Measurements from ENCODE around the gene FIZ1.

The FIZ1 gene

GRCh38 chr19:55643003-55643886, 43.9 kb upstream of the FIZ1 start, which contains the start of gene ZNF581:
ZNF581 (plus strand) TSS chr19:55643649; CDS start chr19:55644572, 923 bp downstream.
- peak within 1 kb of the TSS; percentile 72 for H3K9ac ChIP-seq (ENCODE audit: low read depth in 1 of 2, low read length in 2 of 2)
- H3K27me3 ChIP-seq (ENCODE audit: control insufficient read depth in 2 of 2, insufficient read depth in 2 of 2, low read length in 2 of 2): no peaks in the 10 kb centered on the region
- H3K4me3 ChIP-seq (ENCODE audit: low read length in 2 of 2): peak within 1 kb of the TSS; percentile 75 to 86
- peaks cover 38 to 42% of the 10 kb centered on the region in 2 donors for H3K4me1 ChIP-seq (ENCODE audit: control insufficient read depth in 2 of 2, insufficient read depth in 2 of 2, low read length in 2 of 2)
- peaks cover 3 to 12% of the 10 kb centered on the region in 2 donors for H3K36me3 ChIP-seq (ENCODE audit: control insufficient read depth in 2 of 2, insufficient read depth in 2 of 2, low read length in 2 of 2)
- H3K27ac ChIP-seq (ENCODE audit: low read depth in 2 of 2, low read length in 2 of 2): peak within 1 kb of the TSS; percentile 54 to 81
- no peaks in the 10 kb centered on the region for H3K9me3 ChIP-seq (ENCODE audit: control insufficient read depth in 2 of 2, low read length in 2 of 2)

- Histone ChIP-seq H3K27me3 (ENCODE audit: control insufficient read depth in 2 of 2, insufficient read depth in 2 of 2, low read length in 2 of 2) (no peaks in the 10 kb centered on the region), H3K9me3 (ENCODE audit: control insufficient read depth in 2 of 2, low read length in 2 of 2) (no peaks in the 10 kb centered on the region), H3K9ac (ENCODE audit: low read depth in 1 of 2, low read length in 2 of 2) (peak overlapping the region; percentile 39 to 72), H3K4me1 (ENCODE audit: control insufficient read depth in 2 of 2, insufficient read depth in 2 of 2, low read length in 2 of 2) (peaks cover 34 to 36% of the 10 kb centered on the region in 2 donors), H3K36me3 (ENCODE audit: control insufficient read depth in 2 of 2, insufficient read depth in 2 of 2, low read length in 2 of 2) (peaks cover 3 to 12% of the 10 kb centered on the region in 2 donors), H3K27ac (ENCODE audit: low read depth in 2 of 2, low read length in 2 of 2) (peak overlapping the region; percentile 54 to 81), H3K4me3 (ENCODE audit: low read length in 2 of 2) (peak overlapping the region; percentile 75 to 86)
Measured at GRCh38 chr19:55642153-55643002, 43.1 kb upstream of the FIZ1 start.

- Histone ChIP-seq H3K36me3 (ENCODE audit: control insufficient read depth in 2 of 2, insufficient read depth in 2 of 2, low read length in 2 of 2) (peaks cover 3 to 12% of the 10 kb centered on the region in 2 donors), H3K9ac (ENCODE audit: low read depth in 1 of 2, low read length in 2 of 2) (peak overlapping the region; percentile 50 to 68), H3K4me1 (ENCODE audit: control insufficient read depth in 2 of 2, insufficient read depth in 2 of 2, low read length in 2 of 2) (peaks cover 30 to 41% of the 10 kb centered on the region in 2 donors)
Measured at GRCh38 chr19:55641426-55642152, 42.3 kb upstream of the FIZ1 start.

GRCh38 chr19:55640577-55641425, 41.5 kb upstream of the FIZ1 start, which contains the start of gene ZNF580:
ZNF580 (plus strand) TSS chr19:55641002; CDS start chr19:55642509, 1,507 bp downstream.
- Histone ChIP-seq H3K27me3 (ENCODE audit: control insufficient read depth in 2 of 2, insufficient read depth in 2 of 2, low read length in 2 of 2) (no peaks in the 10 kb centered on the region), H3K9me3 (ENCODE audit: control insufficient read depth in 2 of 2, low read length in 2 of 2) (no peaks in the 10 kb centered on the region), H3K4me1 (ENCODE audit: control insufficient read depth in 2 of 2, insufficient read depth in 2 of 2, low read length in 2 of 2) (peaks cover 34 to 49% of the 10 kb centered on the region in 2 donors), H3K4me3 (ENCODE audit: low read length in 2 of 2) (peak within 1 kb of the TSS; percentile 69 to 86), H3K27ac (ENCODE audit: low read depth in 2 of 2, low read length in 2 of 2) (peak within 1 kb of the TSS; percentile 73 to 81), H3K36me3 (ENCODE audit: control insufficient read depth in 2 of 2, insufficient read depth in 2 of 2, low read length in 2 of 2) (peaks cover 3 to 12% of the 10 kb centered on the region in 2 donors), H3K9ac (ENCODE audit: low read depth in 1 of 2, low read length in 2 of 2) (peak within 1 kb of the TSS; percentile 50 to 68)

More at GRCh38 chr19:55641426-55642152, 42.3 kb upstream of the FIZ1 start:
- H3K4me3 ChIP-seq (ENCODE audit: low read length in 2 of 2): peak overlapping the region; percentile 75 to 86
- H3K27me3 ChIP-seq (ENCODE audit: control insufficient read depth in 2 of 2, insufficient read depth in 2 of 2, low read length in 2 of 2): no peaks in the 10 kb centered on the region
- no peaks in the 10 kb centered on the region for H3K9me3 ChIP-seq (ENCODE audit: control insufficient read depth in 2 of 2, low read length in 2 of 2)
- H3K27ac ChIP-seq (ENCODE audit: low read depth in 2 of 2, low read length in 2 of 2): peak overlapping the region; percentile 73 to 81

- peaks cover 41 to 55% of the 10 kb centered on the region in 2 donors for H3K4me1 ChIP-seq (ENCODE audit: control insufficient read depth in 2 of 2, insufficient read depth in 2 of 2, low read length in 2 of 2)
- no peaks in the 10 kb centered on the region for H3K9me3 ChIP-seq (ENCODE audit: control insufficient read depth in 2 of 2, low read length in 2 of 2)
- no peaks in the 10 kb centered on the region for H3K27me3 ChIP-seq (ENCODE audit: control insufficient read depth in 2 of 2, insufficient read depth in 2 of 2, low read length in 2 of 2)
- peak overlapping the region; percentile 73 to 81 for H3K27ac ChIP-seq (ENCODE audit: low read depth in 2 of 2, low read length in 2 of 2)
- H3K9ac ChIP-seq (ENCODE audit: low read depth in 1 of 2, low read length in 2 of 2): peak overlapping the region; percentile 50 to 56
- peak overlapping the region; percentile 69 to 71 for H3K4me3 ChIP-seq (ENCODE audit: low read length in 2 of 2)
- H3K36me3 ChIP-seq (ENCODE audit: control insufficient read depth in 2 of 2, insufficient read depth in 2 of 2, low read length in 2 of 2): peaks cover 0 to 7% of the 10 kb centered on the region in 2 donors
Measured at GRCh38 chr19:55640043-55640576, 40.8 kb upstream of the FIZ1 start.

- H3K9ac ChIP-seq (ENCODE audit: low read depth in 1 of 2, low read length in 2 of 2): no peak overlapping the region
- H3K27ac ChIP-seq (ENCODE audit: low read depth in 2 of 2, low read length in 2 of 2): no peak overlapping the region
- H3K36me3 ChIP-seq (ENCODE audit: control insufficient read depth in 2 of 2, insufficient read depth in 2 of 2, low read length in 2 of 2): no peaks in the 10 kb centered on the region
- H3K4me1 ChIP-seq (ENCODE audit: control insufficient read depth in 2 of 2, insufficient read depth in 2 of 2, low read length in 2 of 2): peaks cover 40 to 44% of the 10 kb centered on the region in 2 donors
- H3K27me3 ChIP-seq (ENCODE audit: control insufficient read depth in 2 of 2, insufficient read depth in 2 of 2, low read length in 2 of 2): no peaks in the 10 kb centered on the region
- no peak overlapping the region for H3K4me3 ChIP-seq (ENCODE audit: low read length in 2 of 2)
- H3K9me3 ChIP-seq (ENCODE audit: control insufficient read depth in 2 of 2, low read length in 2 of 2): no peaks in the 10 kb centered on the region
Measured at GRCh38 chr19:55638864-55639359, 39.6 kb upstream of the FIZ1 start.

GRCh38 chr19:55637534-55637933, 38.2 kb upstream of the FIZ1 start:
- no peak overlapping the region for H3K27ac ChIP-seq (ENCODE audit: low read depth in 2 of 2, low read length in 2 of 2)
- H3K4me1 ChIP-seq (ENCODE audit: control insufficient read depth in 2 of 2, insufficient read depth in 2 of 2, low read length in 2 of 2): peaks cover 31 to 37% of the 10 kb centered on the region in 2 donors

GRCh38 chr19:55636723-55637122, 37.4 kb upstream of the FIZ1 start:
- Histone ChIP-seq H3K36me3 (ENCODE audit: control insufficient read depth in 2 of 2, insufficient read depth in 2 of 2, low read length in 2 of 2) (no peaks in the 10 kb centered on the region), H3K9me3 (ENCODE audit: control insufficient read depth in 2 of 2, low read length in 2 of 2) (no peaks in the 10 kb centered on the region), H3K27me3 (ENCODE audit: control insufficient read depth in 2 of 2, insufficient read depth in 2 of 2, low read length in 2 of 2) (no peaks in the 10 kb centered on the region), H3K4me1 (ENCODE audit: control insufficient read depth in 2 of 2, insufficient read depth in 2 of 2, low read length in 2 of 2) (peaks cover 26 to 37% of the 10 kb centered on the region in 2 donors), H3K4me3 (ENCODE audit: low read length in 2 of 2) (peak overlapping the region in 1 of 2 donors; percentile 99), H3K27ac (ENCODE audit: low read depth in 2 of 2, low read length in 2 of 2) (no peak overlapping the region), H3K9ac (ENCODE audit: low read depth in 1 of 2, low read length in 2 of 2) (no peak overlapping the region)

More at GRCh38 chr19:55637534-55637933, 38.2 kb upstream of the FIZ1 start:
- Histone ChIP-seq H3K36me3 (ENCODE audit: control insufficient read depth in 2 of 2, insufficient read depth in 2 of 2, low read length in 2 of 2) (no peaks in the 10 kb centered on the region), H3K27me3 (ENCODE audit: control insufficient read depth in 2 of 2, insufficient read depth in 2 of 2, low read length in 2 of 2) (no peaks in the 10 kb centered on the region), H3K9me3 (ENCODE audit: control insufficient read depth in 2 of 2, low read length in 2 of 2) (no peaks in the 10 kb centered on the region), H3K9ac (ENCODE audit: low read depth in 1 of 2, low read length in 2 of 2) (no peak overlapping the region), H3K4me3 (ENCODE audit: low read length in 2 of 2) (no peak overlapping the region)

All from mucosa of rectum (tissue), 2 donors.